Transverse colon (tissue), 4 donors: ENCODE measurements around the gene CRB1.

Experiments used
- CTCF ChIP-seq, 5 experiments: fragments of 200-600 bp in 3 of 5; fragments of 450-650 bp in 2 of 5; sonication (generic) in 3 of 5; IDR thresholded peaks; 1 replicate in 2 of 5; 2 replicates in 3 of 5; pipeline ENCODE4 v1.5.1; 2016 to 2017; ENCODE audit warnings: antibody characterized with exemption in 5 of 5, inconsistent platforms in 3 of 5, mild to moderate bottlenecking in 2 of 5, moderate library complexity in 1 of 5
- EP300 ChIP-seq: sonication (generic); formaldehyde crosslinking; IDR thresholded peaks from one replicate; pipeline ENCODE4 v1.6.1; 2017; ENCODE audit warnings: antibody characterized with exemption, low read depth
- POLR2A ChIP-seq: fragments of 450-650 bp; IDR thresholded peaks from one replicate; pipeline ENCODE4 v1.6.1; 2016; ENCODE audit warnings: antibody characterized with exemption, mild to moderate bottlenecking, moderate library complexity
- POLR2AphosphoS5 ChIP-seq, 3 donors: sonication (generic); formaldehyde crosslinking; IDR thresholded peaks; one replicate each; pipeline ENCODE4 v1.6.1; 2016; ENCODE audit warnings: antibody characterized with exemption in 3 of 3

- TF ChIP-seq CTCF (IDR thresholded peaks at IDR 0.05) (no peak), POLR2A (no peak), POLR2AphosphoS5 (IDR thresholded peaks at IDR 0.05) (no peak), EP300 (no peak)
These were observed 242.8 kb downstream of the CRB1 start for GRCh38 chr1:197510691-197511378.
